ENCODE measurements around the gene DCAF5. TPM values are rescaled to one million over a fixed set of nuclear protein-coding genes. Genes with fewer than 3 reads are reported as not detected.

DCAF5 gene
- total RNA-seq, 3 donors from 2014 or later: 40.4 to 45.0 (median 43.3) TPM

- Histone ChIP-seq H3K27ac (peak overlapping the region in 1 of 2 donors; percentile 96), H3K9me3 (no peaks in the 10 kb centered on the region), H3K4me3 (no peak overlapping the region), H3K36me3 (no peaks in the 10 kb centered on the region), H3K27me3 (no peaks in the 10 kb centered on the region), H3K4me1 (peaks cover 0 to 21% of the 10 kb centered on the region in 2 donors)
- no peak for DNase-seq (ENCODE audit: low spot score in 2 of 2)
- intact Hi-C loops (cut with DNase I; ENCODE audit: low total_unique reads): no loop called here
- TF ChIP-seq CTCF (IDR thresholded peaks at IDR 0.05) (no peak), POLR2AphosphoS5 (IDR thresholded peaks at IDR 0.05) (no peak), POLR2A (IDR thresholded peaks at IDR 0.05) (no peak)
Observed at GRCh38 chr14:69091006-69091405, 61.9 kb downstream of the DCAF5 start.

GRCh38 chr14:69090187-69090789 lies 62.6 kb downstream of the DCAF5 start:
- Histone ChIP-seq H3K9me3 (no peaks in the 10 kb centered on the region), H3K4me1 (peaks cover 0 to 21% of the 10 kb centered on the region in 2 donors), H3K4me3 (no peak overlapping the region), H3K27ac (peak overlapping the region; percentile 22 to 96), H3K36me3 (no peaks in the 10 kb centered on the region), H3K27me3 (no peaks in the 10 kb centered on the region)
- no peak for DNase-seq (ENCODE audit: low spot score in 2 of 2)
- TF ChIP-seq POLR2A (IDR thresholded peaks at IDR 0.05): no peak
- no peak for TF ChIP-seq POLR2AphosphoS5 (IDR thresholded peaks at IDR 0.05)
- peak; percentile 38 to 77 (median 58) for TF ChIP-seq CTCF (IDR thresholded peaks at IDR 0.05)
- intact Hi-C loops (cut with DNase I; ENCODE audit: low total_unique reads): no loop called here

- H3K9me3 ChIP-seq: no peaks in the 10 kb centered on the region
- peak overlapping the region; percentile 91 to 96 for H3K27ac ChIP-seq
- no peaks in the 10 kb centered on the region for H3K27me3 ChIP-seq
- no peak for TF ChIP-seq POLR2A (IDR thresholded peaks at IDR 0.05)
- no peak for TF ChIP-seq CTCF (IDR thresholded peaks at IDR 0.05)
- TF ChIP-seq POLR2AphosphoS5 (IDR thresholded peaks at IDR 0.05): no peak
- no peaks in the 10 kb centered on the region for H3K36me3 ChIP-seq
- H3K4me1 ChIP-seq: peaks cover 0 to 21% of the 10 kb centered on the region in 2 donors
- H3K4me3 ChIP-seq: no peak overlapping the region
- intact Hi-C loops (cut with DNase I; ENCODE audit: low total_unique reads): no loop called here
- DNase-seq (ENCODE audit: low spot score in 2 of 2): no peak
Observed at GRCh38 chr14:69089046-69089445, 63.9 kb downstream of the DCAF5 start.

GRCh38 chr14:69088586-69088985 lies 64.3 kb downstream of the DCAF5 start:
- H3K27me3 ChIP-seq: no peaks in the 10 kb centered on the region
- peaks cover 0 to 21% of the 10 kb centered on the region in 2 donors for H3K4me1 ChIP-seq
- TF ChIP-seq CTCF (IDR thresholded peaks at IDR 0.05) (no peak), POLR2A (IDR thresholded peaks at IDR 0.05) (no peak), POLR2AphosphoS5 (IDR thresholded peaks at IDR 0.05) (no peak)
- peak overlapping the region; percentile 91 to 96 for H3K27ac ChIP-seq
- intact Hi-C loops (cut with DNase I; ENCODE audit: low total_unique reads): no loop called here
- no peaks in the 10 kb centered on the region for H3K36me3 ChIP-seq
- H3K4me3 ChIP-seq: no peak overlapping the region
- DNase-seq (ENCODE audit: low spot score in 2 of 2): peak in 1 of 2 donors; percentile 61
- H3K9me3 ChIP-seq: no peaks in the 10 kb centered on the region

- H3K4me3 ChIP-seq: no peak overlapping the region
- H3K9me3 ChIP-seq: no peaks in the 10 kb centered on the region
- H3K4me1 ChIP-seq: peaks cover 0 to 15% of the 10 kb centered on the region in 2 donors
- no peaks in the 10 kb centered on the region for H3K27me3 ChIP-seq
- TF ChIP-seq POLR2A (IDR thresholded peaks at IDR 0.05) (no peak), POLR2AphosphoS5 (IDR thresholded peaks at IDR 0.05) (peak in 2 of 3 donors; percentile 62 to 63)
- H3K27ac ChIP-seq: peak overlapping the region; percentile 91 to 96
- intact Hi-C loops (cut with DNase I; ENCODE audit: low total_unique reads): no loop called here
- H3K36me3 ChIP-seq: no peaks in the 10 kb centered on the region
- DNase-seq (ENCODE audit: low spot score in 2 of 2): peak in 1 of 2 donors; percentile 63
Observed at GRCh38 chr14:69087061-69087461, 65.9 kb downstream of the DCAF5 start.
